ENCODE measurements around the gene TDRD15. TPM values are rescaled to one million over a fixed set of nuclear protein-coding genes. Genes with fewer than 3 reads are reported as not detected.

The TDRD15 gene
- total and polyA plus RNA-seq, 2 of the 13 experiments (the other 11 are each of a cell fraction or from before 2014, with no cell fraction given), result 0.12 to 0.29 TPM

GRCh38 chr2:21175895-21176646 lies 52.3 kb downstream of the TDRD15 start:
- BruUV-seq (replicated peaks), result no TSS peak
- DNase-seq (ENCODE audit: low spot score), result peak; percentile 10
- Histone ChIP-seq H3K4me3 (replicated peaks in 1 of 3; ENCODE audit: insufficient read depth in 1 of 3, low read depth in 2 of 3, low read length in 3 of 3) (no peak overlapping the region), H2AFZ (ENCODE audit: low read length) (no peak overlapping the region), H3K9ac (ENCODE audit: insufficient read depth, low read depth, low read length) (no peak overlapping the region), H3K27ac (ENCODE audit: extremely low read length, insufficient read depth, low read length) (no peak overlapping the region), H3K4me1 (ENCODE audit: insufficient read depth, low read length) (no peaks in the 10 kb centered on the region), H3K27me3 (ENCODE audit: control insufficient read depth in 1 of 2, insufficient read depth in 2 of 2, low read length in 2 of 2) (0 out of 5 replicates have a peak, but pooled peaks cover 0 to 2% of the 10 kb centered on the region in 2 experiments), H3K9me3 (ENCODE audit: low read length) (no peaks in the 10 kb centered on the region), H3K36me3 (replicated peaks in 1 of 2; ENCODE audit: control insufficient read depth in 1 of 2, insufficient read depth in 2 of 2, low read length in 2 of 2) (no peaks in the 10 kb centered on the region), H3K4me2 (ENCODE audit: low read depth, low read length) (no peak overlapping the region), H3K79me2 (ENCODE audit: insufficient read depth, low read length) (no peaks in the 10 kb centered on the region), H4K20me1 (ENCODE audit: insufficient read depth, low read length) (no peaks in the 10 kb centered on the region)
- POLR2A ChIA-PET, result no interaction called here
- intact Hi-C loops (cut with micrococcal nuclease; ENCODE audit: unreplicated experiment) (loop anchor here (1.0 to 5.0 kb wide), 2 partner anchors 141 to 221 kb away; no protein-coding TSS in a partner anchor), in situ Hi-C loops (cut with HindIII; ENCODE audit: extremely low pct_ligation_motif_present, low pct_unique_long_range_greater_than_20kb) (loop anchor here (5.0 kb wide), 1 partner anchor 141 kb away; no protein-coding TSS in a partner anchor)
- 16% methylated on average over 5 of the region's 5 CpGs for WGBS (ENCODE audit: low lambda C conversion rate)
- CTCF ChIA-PET (ENCODE audit: low intra/inter-chr PET ratio, low total read pairs), result interaction anchor here (3.8 kb wide), 1 partner anchor 141 kb away, joined by 22 read pairs; no protein-coding TSS in a partner anchor
- peak; percentile 36; the same call in 1 of the 3 replicates for ATAC-seq
- FAIRE-seq, result no peak
- TF ChIP-seq ZNF276 (CRISPR knock-in tag; IDR thresholded peaks at IDR 0.05; ENCODE audit: low read depth) (no peak), TEF (CRISPR knock-in tag; IDR thresholded peaks at IDR 0.05) (no peak), CBX1 (IDR thresholded peaks at IDR 0.05; ENCODE audit: low read depth) (no peak), TMF1 (CRISPR knock-in tag; IDR thresholded peaks at IDR 0.05; ENCODE audit: low read depth) (no peak), NFKB2 (CRISPR knock-in tag; IDR thresholded peaks at IDR 0.05; ENCODE audit: borderline replicate concordance) (no peak), CTCF (CRISPR knock-in tag; IDR thresholded peaks at IDR 0.05) (peak; percentile 38), STAG1 (CRISPR knock-in tag; IDR thresholded peaks at IDR 0.05) (peak; percentile 70), RAD21 (CRISPR knock-in tag; IDR thresholded peaks at IDR 0.05) (peak; percentile 24; the same call in 1 of the 2 replicates), PBX2 (CRISPR knock-in tag; IDR thresholded peaks at IDR 0.05) (no peak)

Data from HepG2 (cell line).